ENCODE measurements around the gene SIPA1L3.

Gene SIPA1L3

DNA sequence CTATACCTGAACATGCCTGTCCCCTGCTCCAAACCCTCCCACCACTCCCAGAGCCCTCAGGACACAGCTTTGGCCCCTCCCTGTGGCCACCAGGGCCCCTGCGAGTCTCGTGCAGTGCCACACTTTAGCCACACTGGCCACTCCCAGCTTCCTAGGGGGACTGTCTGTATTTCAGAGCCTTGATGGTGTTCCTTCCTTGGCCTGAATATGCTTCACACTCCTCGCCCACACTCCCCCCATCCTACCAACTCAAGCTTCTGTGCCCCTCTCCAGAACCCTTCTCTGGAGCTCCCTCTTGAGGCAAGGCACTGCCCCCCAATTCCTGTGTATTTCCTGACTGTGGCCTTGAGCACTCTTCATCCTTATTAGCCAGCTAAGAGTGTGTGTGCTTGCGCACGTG, 236.8 kb downstream of the SIPA1L3 start:
- TF ChIP-seq ZNF664 (tag by site-specific recombination; IDR thresholded peaks at IDR 0.05) (no peak), ZNF311 (tag by site-specific recombination; IDR thresholded peaks at IDR 0.05; ENCODE audit: borderline replicate concordance) (no peak), ZFHX2 (tag by site-specific recombination; conservative IDR thresholded peaks at IDR 0.05) (peak; percentile 26), EGR2 (tag by site-specific recombination; IDR thresholded peaks at IDR 0.05; ENCODE audit: low read depth) (0 out of 2 replicates have a peak, but pooled peaks have one; percentile 4)
- TF ChIP-seq, protein P1, sequence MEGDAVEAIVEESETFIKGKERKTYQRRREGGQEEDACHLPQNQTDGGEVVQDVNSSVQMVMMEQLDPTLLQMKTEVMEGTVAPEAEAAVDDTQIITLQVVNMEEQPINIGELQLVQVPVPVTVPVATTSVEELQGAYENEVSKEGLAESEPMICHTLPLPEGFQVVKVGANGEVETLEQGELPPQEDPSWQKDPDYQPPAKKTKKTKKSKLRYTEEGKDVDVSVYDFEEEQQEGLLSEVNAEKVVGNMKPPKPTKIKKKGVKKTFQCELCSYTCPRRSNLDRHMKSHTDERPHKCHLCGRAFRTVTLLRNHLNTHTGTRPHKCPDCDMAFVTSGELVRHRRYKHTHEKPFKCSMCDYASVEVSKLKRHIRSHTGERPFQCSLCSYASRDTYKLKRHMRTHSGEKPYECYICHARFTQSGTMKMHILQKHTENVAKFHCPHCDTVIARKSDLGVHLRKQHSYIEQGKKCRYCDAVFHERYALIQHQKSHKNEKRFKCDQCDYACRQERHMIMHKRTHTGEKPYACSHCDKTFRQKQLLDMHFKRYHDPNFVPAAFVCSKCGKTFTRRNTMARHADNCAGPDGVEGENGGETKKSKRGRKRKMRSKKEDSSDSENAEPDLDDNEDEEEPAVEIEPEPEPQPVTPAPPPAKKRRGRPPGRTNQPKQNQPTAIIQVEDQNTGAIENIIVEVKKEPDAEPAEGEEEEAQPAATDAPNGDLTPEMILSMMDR (tag by site-specific recombination; IDR thresholded peaks at IDR 0.05) = peak; percentile 74
- TF ChIP-seq, protein P2, sequence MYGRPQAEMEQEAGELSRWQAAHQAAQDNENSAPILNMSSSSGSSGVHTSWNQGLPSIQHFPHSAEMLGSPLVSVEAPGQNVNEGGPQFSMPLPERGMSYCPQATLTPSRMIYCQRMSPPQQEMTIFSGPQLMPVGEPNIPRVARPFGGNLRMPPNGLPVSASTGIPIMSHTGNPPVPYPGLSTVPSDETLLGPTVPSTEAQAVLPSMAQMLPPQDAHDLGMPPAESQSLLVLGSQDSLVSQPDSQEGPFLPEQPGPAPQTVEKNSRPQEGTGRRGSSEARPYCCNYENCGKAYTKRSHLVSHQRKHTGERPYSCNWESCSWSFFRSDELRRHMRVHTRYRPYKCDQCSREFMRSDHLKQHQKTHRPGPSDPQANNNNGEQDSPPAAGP (tag by site-specific recombination; IDR thresholded peaks at IDR 0.05) = no peak
- H3K27ac ChIP-seq (ENCODE audit: extremely low read depth, low read depth, low read length) = no peak overlapping the region
- ChIA-PET CTCF (interaction anchor here (0.6 to 3.5 kb wide), 11 partner anchors 11 to 242 kb away, joined by 3 to 70 read pairs (median 7); no protein-coding TSS in a partner anchor), POLR2A (interaction anchor here (1.0 kb wide), 1 partner anchor 236 kb away, joined by 3 read pairs; the partner anchor contains the start of gene SIPA1L3)
- no peak overlapping the region for H3K4me3 ChIP-seq (ENCODE audit: low read depth, low read length)
- peaks cover 2% of the 10 kb centered on the region; the same call in 1 of the 2 replicates for H3K4me1 ChIP-seq (ENCODE audit: control insufficient read depth, insufficient read depth, low read length)
- no peaks in the 10 kb centered on the region for H3K9me3 ChIP-seq (ENCODE audit: control insufficient read depth, insufficient read depth, low read depth, low read length)
- peaks cover 0 to 19% of the 10 kb centered on the region in 2 experiments; a peak in 2 of 3 replicates for H3K36me3 ChIP-seq (ENCODE audit: control insufficient read depth in 2 of 2, insufficient read depth in 1 of 2, low read length in 2 of 2)

DNA sequence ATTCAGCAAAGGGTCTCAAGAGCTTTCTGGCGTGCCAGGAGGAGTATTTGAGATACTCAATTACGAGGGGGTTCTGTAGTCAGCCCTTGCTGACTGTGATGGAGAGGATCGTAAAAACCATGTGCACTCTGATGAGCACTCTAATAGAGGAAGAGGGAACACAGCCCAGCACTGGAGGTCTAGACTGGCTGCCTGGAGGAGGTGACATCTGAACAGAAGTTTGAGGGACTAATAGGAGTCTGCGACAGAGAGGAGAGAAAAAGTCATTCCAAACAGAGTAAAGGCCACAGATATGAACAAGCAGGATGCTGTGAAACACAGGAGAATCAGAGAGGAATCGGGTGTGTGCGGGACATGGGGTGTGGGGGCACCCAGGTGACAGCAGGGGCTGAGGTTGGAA, 237.7 kb downstream of the SIPA1L3 start:
- POLR2A ChIA-PET = no interaction called here
- H3K27ac ChIP-seq (ENCODE audit: extremely low read depth, low read depth, low read length) = no peak overlapping the region
- H3K4me1 ChIP-seq (ENCODE audit: control insufficient read depth, insufficient read depth, low read length) = peaks cover 2% of the 10 kb centered on the region; the same call in 1 of the 2 replicates
- CTCF ChIA-PET = interaction anchor here (0.7 to 5.5 kb wide), 4 partner anchors 10 to 243 kb away, joined by 3 to 51 read pairs (median 5); no protein-coding TSS in a partner anchor
- no peaks in the 10 kb centered on the region for H3K9me3 ChIP-seq (ENCODE audit: control insufficient read depth, insufficient read depth, low read depth, low read length)
- no peak overlapping the region for H3K4me3 ChIP-seq (ENCODE audit: low read depth, low read length)
- peaks cover 0 to 23% of the 10 kb centered on the region in 2 experiments; a peak in 2 of 3 replicates for H3K36me3 ChIP-seq (ENCODE audit: control insufficient read depth in 2 of 2, insufficient read depth in 1 of 2, low read length in 2 of 2)
- TF ChIP-seq ZFP3 (tag by site-specific recombination; IDR thresholded peaks at IDR 0.05; ENCODE audit: low read depth) = peak; percentile 62; the same call in 1 of the 2 replicates
- TF ChIP-seq ZNF701 (tag by site-specific recombination; IDR thresholded peaks at IDR 0.05) = no peak

DNA sequence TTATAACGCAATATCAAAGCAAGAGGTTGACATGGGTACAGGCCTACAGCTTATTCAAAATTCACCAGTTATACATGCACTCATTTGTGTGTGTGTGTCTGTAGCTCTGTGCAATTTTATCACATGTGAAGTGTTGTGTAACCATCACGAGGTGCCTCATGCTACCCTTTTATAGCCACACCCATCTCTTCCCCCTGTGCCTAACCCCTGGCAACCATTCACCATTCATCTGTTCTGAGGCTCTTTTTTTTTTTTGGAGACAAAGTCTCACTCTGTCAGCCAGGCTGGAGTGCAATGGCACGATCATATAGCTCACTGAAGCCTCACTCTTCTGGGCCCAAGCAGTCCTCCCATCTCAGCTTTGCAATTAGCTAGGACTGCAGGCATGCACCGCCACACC, 238.6 kb downstream of the SIPA1L3 start:
- Histone ChIP-seq H3K9me3 (ENCODE audit: control insufficient read depth, insufficient read depth, low read depth, low read length) (no peaks in the 10 kb centered on the region), H3K4me1 (ENCODE audit: control insufficient read depth, insufficient read depth, low read length) (peaks cover 2% of the 10 kb centered on the region; the same call in 1 of the 2 replicates), H3K36me3 (ENCODE audit: control insufficient read depth in 2 of 2, insufficient read depth in 1 of 2, low read length in 2 of 2) (peaks cover 0 to 23% of the 10 kb centered on the region in 2 experiments; a peak in 2 of 3 replicates), H3K27ac (ENCODE audit: extremely low read depth, low read depth, low read length) (no peak overlapping the region), H3K4me3 (ENCODE audit: low read depth, low read length) (no peak overlapping the region)
- TF ChIP-seq ZNF335 (tag by site-specific recombination; conservative IDR thresholded peaks at IDR 0.05) (no peak), ZNF155 (tag by site-specific recombination; IDR thresholded peaks at IDR 0.05) (no peak), FEZF1 (tag by site-specific recombination; IDR thresholded peaks at IDR 0.05) (no peak), ZNF529 (tag by site-specific recombination; IDR thresholded peaks at IDR 0.05; ENCODE audit: insufficient replicate concordance) (peak; percentile 82), ZNF48 (tag by site-specific recombination; IDR thresholded peaks at IDR 0.05) (no peak), ZBTB17 (tag by site-specific recombination; IDR thresholded peaks at IDR 0.05) (no peak)
- TF ChIP-seq, protein P3, sequence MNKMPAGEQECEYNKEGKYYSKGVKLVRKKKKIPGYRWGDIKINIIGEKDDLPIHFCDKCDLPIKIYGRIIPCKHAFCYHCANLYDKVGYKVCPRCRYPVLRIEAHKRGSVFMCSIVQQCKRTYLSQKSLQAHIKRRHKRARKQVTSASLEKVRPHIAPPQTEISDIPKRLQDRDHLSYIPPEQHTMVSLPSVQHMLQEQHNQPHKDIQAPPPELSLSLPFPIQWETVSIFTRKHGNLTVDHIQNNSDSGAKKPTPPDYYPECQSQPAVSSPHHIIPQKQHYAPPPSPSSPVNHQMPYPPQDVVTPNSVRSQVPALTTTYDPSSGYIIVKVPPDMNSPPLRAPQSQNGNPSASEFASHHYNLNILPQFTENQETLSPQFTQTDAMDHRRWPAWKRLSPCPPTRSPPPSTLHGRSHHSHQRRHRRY (tag by site-specific recombination; IDR thresholded peaks at IDR 0.05) = no peak
- CTCF ChIA-PET = interaction anchor here (0.7 to 5.5 kb wide), 4 partner anchors 11 to 88 kb away, joined by 3 to 51 read pairs (median 4); no protein-coding TSS in a partner anchor
- POLR2A ChIA-PET = no interaction called here
